H9 (cell line): ENCODE data around the gene DAPK2. TPM values are rescaled to one million over a fixed set of nuclear protein-coding genes. Genes with fewer than 3 reads are reported as not detected.

Experiments used
- DNase-seq: peaks from one replicate; pipeline ENCODE4 v3.0.0-alpha.2; 2017
- H2AFZ ChIP-seq: one replicate; pipeline ENCODE4 v1.6.1; 2013; ENCODE audit warnings: mild to moderate bottlenecking, low read length, control low read depth, moderate library complexity
- H2AK5ac ChIP-seq: 2 replicates; pipeline ENCODE4 v1.6.1; 2013; ENCODE audit warnings: low read length, control low read depth, mixed read lengths; ENCODE audit not compliant: insufficient read length
- H2BK120ac ChIP-seq: one replicate; pipeline ENCODE4 v1.6.1; 2013; ENCODE audit warnings: low read depth, mild to moderate bottlenecking, low read length, control low read depth, inconsistent platforms; ENCODE audit not compliant: poor library complexity, severe bottlenecking
- H2BK12ac ChIP-seq: 2 replicates; pipeline ENCODE4 v1.6.1; 2013; ENCODE audit warnings: low read length, control low read depth, mixed read lengths, low read depth; ENCODE audit not compliant: insufficient read length
- H2BK15ac ChIP-seq: 2 replicates; pipeline ENCODE4 v1.6.1; 2013; ENCODE audit warnings: low read depth, low read length, control low read depth
- H2BK20ac ChIP-seq: one replicate; pipeline ENCODE4 v1.6.1; 2013; ENCODE audit warnings: low read depth, mild to moderate bottlenecking, low read length, control low read depth, inconsistent platforms; ENCODE audit not compliant: poor library complexity, severe bottlenecking
- H2BK5ac ChIP-seq: 2 replicates; pipeline ENCODE4 v1.6.1; 2013; ENCODE audit warnings: low read length, control low read depth, mixed read lengths; ENCODE audit not compliant: insufficient read length
- H3K14ac ChIP-seq: 2 replicates; pipeline ENCODE4 v1.6.1; 2013; ENCODE audit warnings: low read length, control low read depth; ENCODE audit not compliant: insufficient read depth
- H3K18ac ChIP-seq: 2 replicates; pipeline ENCODE4 v1.6.1; 2013; ENCODE audit warnings: low read depth, mild to moderate bottlenecking, mixed read lengths, low read length, control low read depth; ENCODE audit not compliant: insufficient read length
- H3K23ac ChIP-seq: 2 replicates; pipeline ENCODE4 v1.6.1; 2013; ENCODE audit warnings: low read length, control low read depth, mixed read lengths, low read depth; ENCODE audit not compliant: insufficient read length
- H3K23me2 ChIP-seq: 2 replicates; pipeline ENCODE4 v1.6.1; 2013; ENCODE audit warnings: low read depth, mild to moderate bottlenecking, mixed read lengths, low read length, control low read depth; ENCODE audit not compliant: insufficient read length, poor library complexity, severe bottlenecking
- H3K27ac ChIP-seq: 2 replicates; pipeline ENCODE4 v1.5.1; 2013; ENCODE audit warnings: low read length, control low read depth, mixed read lengths, low read depth; ENCODE audit not compliant: insufficient read length
- H3K27me3 ChIP-seq: 2 replicates; pipeline ENCODE4 v1.6.1; 2013; ENCODE audit warnings: low read length, control low read depth, inconsistent platforms; ENCODE audit not compliant: insufficient read depth
- H3K4ac ChIP-seq: 2 replicates; pipeline ENCODE4 v1.6.1; 2013; ENCODE audit warnings: low read depth, mild to moderate bottlenecking, control low read depth, inconsistent platforms, low read length, moderate library complexity
- H3K4me1 ChIP-seq: 2 replicates; pipeline ENCODE4 v1.6.1; 2013; ENCODE audit warnings: low read length, control low read depth, inconsistent platforms; ENCODE audit not compliant: insufficient read depth
- H3K4me2 ChIP-seq: 2 replicates; pipeline ENCODE4 v1.6.1; 2013; ENCODE audit warnings: low read length, control low read depth, mixed read lengths; ENCODE audit not compliant: insufficient read length, insufficient read depth
- H3K56ac ChIP-seq: 2 replicates; pipeline ENCODE4 v1.6.1; 2013; ENCODE audit warnings: low read depth, mild to moderate bottlenecking, mixed read lengths, low read length, control low read depth; ENCODE audit not compliant: insufficient read length
- H3K79me1 ChIP-seq: 2 replicates; pipeline ENCODE4 v1.6.1; 2013; ENCODE audit warnings: low read depth, mild to moderate bottlenecking, moderate library complexity, low read length, control low read depth, inconsistent platforms; ENCODE audit not compliant: insufficient read depth, poor library complexity, severe bottlenecking
- H3K79me2 ChIP-seq: 2 replicates; pipeline ENCODE4 v1.6.1; 2013; ENCODE audit warnings: low read length, control low read depth, inconsistent platforms; ENCODE audit not compliant: insufficient read depth
- H3K9ac ChIP-seq: 2 replicates; pipeline ENCODE4 v1.6.1; 2013; ENCODE audit warnings: low read length, control low read depth, mixed read lengths; ENCODE audit not compliant: insufficient read length; ENCODE audit errors: extremely low read depth
- H3K9me3 ChIP-seq: one replicate; pipeline ENCODE4 v1.6.1; 2013; ENCODE audit warnings: low read depth, low read length, inconsistent platforms; ENCODE audit not compliant: control insufficient read depth
- H3T11ph ChIP-seq: one replicate; pipeline ENCODE4 v1.6.1; 2013; ENCODE audit warnings: mild to moderate bottlenecking, low read length, control low read depth, inconsistent platforms
- H4K20me1 ChIP-seq: one replicate; pipeline ENCODE4 v1.6.1; 2013; ENCODE audit not compliant: control insufficient read depth, insufficient read length, insufficient read depth
- H4K5ac ChIP-seq: 2 replicates; pipeline ENCODE4 v1.6.1; 2013; ENCODE audit warnings: low read depth, mild to moderate bottlenecking, mixed read lengths, low read length, control low read depth; ENCODE audit not compliant: insufficient read length
- H4K8ac ChIP-seq: replicated peaks from 2 replicates; pipeline ENCODE4 v1.6.1; 2013; ENCODE audit warnings: low read length, control low read depth, mixed read lengths, low read depth; ENCODE audit not compliant: insufficient read length
- H4K91ac ChIP-seq: 2 replicates; pipeline ENCODE4 v1.6.1; 2013; ENCODE audit warnings: low read depth, mild to moderate bottlenecking, moderate library complexity, mixed read lengths, low read length, control low read depth; ENCODE audit not compliant: insufficient read length
- H3K27ac Mint-ChIP-seq, 3 experiments: 2 replicates in 2 of 3; 3 replicates in 1 of 3; pipeline ENCODE4 v1.8.0; 2020 to 2021; ENCODE audit warnings: mixed read lengths in 3 of 3, mild to moderate bottlenecking in 1 of 3, moderate library complexity in 1 of 3
- H3K27me3 Mint-ChIP-seq: 2 replicates; pipeline ENCODE4 v1.8.0; 2021; ENCODE audit warnings: low read depth, mild to moderate bottlenecking, moderate library complexity, mixed read lengths
- H3K36me3 Mint-ChIP-seq, 3 experiments: 2 replicates in 2 of 3; 3 replicates in 1 of 3; pipeline ENCODE4 v1.8.0; 2020 to 2021; ENCODE audit warnings: low read depth in 3 of 3, mixed read lengths in 3 of 3; ENCODE audit not compliant: insufficient read depth in 1 of 3
- H3K4me1 Mint-ChIP-seq, 2 experiments: 2 replicates each; pipeline ENCODE4 v1.8.0; 2020; ENCODE audit warnings: mixed read lengths in 2 of 2
- H3K4me3 Mint-ChIP-seq, 2 experiments: 2 replicates in 1 of 2; 3 replicates in 1 of 2; pipeline ENCODE4 v1.8.0; 2020 to 2021; ENCODE audit warnings: mild to moderate bottlenecking in 2 of 2, mixed read lengths in 2 of 2, moderate library complexity in 1 of 2
- H3K9me3 Mint-ChIP-seq, 2 experiments: 2 replicates in 1 of 2; 3 replicates in 1 of 2; pipeline ENCODE4 v1.8.0; 2020; ENCODE audit warnings: mild to moderate bottlenecking in 2 of 2, mixed read lengths in 2 of 2, moderate library complexity in 1 of 2
- WGBS: extraction: QIAGEN DNeasy Blood & Tissue Kit; methylation state at CpG from one replicate; pipeline ENCODE4 v1.1.7; 2013; ENCODE audit warnings: missing lambda C conversion rate, low lambda C conversion rate, mixed read lengths; ENCODE audit not compliant: insufficient read length; ENCODE audit errors: extremely low coverage; 5-methylcytosine and 5-hydroxymethylcytosine counted together
- total RNA-seq: library from RNA; stranded (reverse); gene quantifications from 2 replicates; pipeline ENCODE4 v1.2.1, GENCODE V29; 2021
- TF ChIP-seq, protein P1 (sequence below): fragments of 200-600 bp; sonication (generic); conservative IDR thresholded peaks from 3 replicates; pipeline ENCODE4 v1.8.0; 2021; ENCODE audit warnings: antibody characterized with exemption, mild to moderate bottlenecking

Gene DAPK2
- total RNA-seq, 1 experiment from 2014 or later = 3.5 TPM

DNA sequence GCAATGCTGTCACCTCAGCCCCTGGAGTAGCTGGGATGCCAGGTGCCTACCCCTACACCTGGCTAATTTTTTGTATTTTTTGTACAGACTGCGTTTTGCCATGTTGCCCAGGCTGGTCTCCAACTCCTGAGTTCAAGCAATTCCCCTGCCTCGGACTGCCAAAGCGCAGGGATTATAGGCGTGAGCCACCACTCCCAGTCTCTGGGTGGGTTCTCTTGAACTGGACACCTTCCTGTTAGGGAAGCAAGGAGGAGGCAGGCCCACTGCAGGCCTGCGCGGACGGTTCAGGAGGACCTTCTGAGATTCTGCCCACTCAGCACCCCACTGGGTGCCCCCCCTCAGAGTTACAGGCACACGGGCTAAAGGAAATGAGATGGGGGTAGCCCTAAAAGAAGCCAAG lies 138.8 kb downstream of the DAPK2 start:
- no peak overlapping the region for H3K4me2 ChIP-seq
- H3K79me1 ChIP-seq = no peaks in the 10 kb centered on the region
- H3K14ac ChIP-seq = no peak overlapping the region
- no peak overlapping the region for H2BK15ac ChIP-seq
- no peaks in the 10 kb centered on the region for H3K9me3 Mint-ChIP-seq
- TF ChIP-seq, protein P1, sequence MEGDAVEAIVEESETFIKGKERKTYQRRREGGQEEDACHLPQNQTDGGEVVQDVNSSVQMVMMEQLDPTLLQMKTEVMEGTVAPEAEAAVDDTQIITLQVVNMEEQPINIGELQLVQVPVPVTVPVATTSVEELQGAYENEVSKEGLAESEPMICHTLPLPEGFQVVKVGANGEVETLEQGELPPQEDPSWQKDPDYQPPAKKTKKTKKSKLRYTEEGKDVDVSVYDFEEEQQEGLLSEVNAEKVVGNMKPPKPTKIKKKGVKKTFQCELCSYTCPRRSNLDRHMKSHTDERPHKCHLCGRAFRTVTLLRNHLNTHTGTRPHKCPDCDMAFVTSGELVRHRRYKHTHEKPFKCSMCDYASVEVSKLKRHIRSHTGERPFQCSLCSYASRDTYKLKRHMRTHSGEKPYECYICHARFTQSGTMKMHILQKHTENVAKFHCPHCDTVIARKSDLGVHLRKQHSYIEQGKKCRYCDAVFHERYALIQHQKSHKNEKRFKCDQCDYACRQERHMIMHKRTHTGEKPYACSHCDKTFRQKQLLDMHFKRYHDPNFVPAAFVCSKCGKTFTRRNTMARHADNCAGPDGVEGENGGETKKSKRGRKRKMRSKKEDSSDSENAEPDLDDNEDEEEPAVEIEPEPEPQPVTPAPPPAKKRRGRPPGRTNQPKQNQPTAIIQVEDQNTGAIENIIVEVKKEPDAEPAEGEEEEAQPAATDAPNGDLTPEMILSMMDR = no peak
- H3K27me3 Mint-ChIP-seq = no peaks in the 10 kb centered on the region
- no peak overlapping the region for H4K5ac ChIP-seq
- H3K9me3 ChIP-seq = no peaks in the 10 kb centered on the region
- no peak overlapping the region for H3K4me3 Mint-ChIP-seq
- no peak overlapping the region for H3K4ac ChIP-seq
- no peak overlapping the region for H3K9ac ChIP-seq
- no peak overlapping the region for H2BK20ac ChIP-seq
- no peak overlapping the region for H2BK120ac ChIP-seq
- H3T11ph ChIP-seq = no peak overlapping the region
- H2BK5ac ChIP-seq = no peak overlapping the region
- no peak overlapping the region for H4K8ac ChIP-seq
- no peak overlapping the region for H3K23ac ChIP-seq
- H2AFZ ChIP-seq = no peak overlapping the region
- no peak overlapping the region for H3K18ac ChIP-seq
- H2AK5ac ChIP-seq = no peak overlapping the region
- H3K23me2 ChIP-seq = no peaks in the 10 kb centered on the region
- no peak for DNase-seq
- no peaks in the 10 kb centered on the region for H3K79me2 ChIP-seq
- peaks cover 0 to 3% (median 0%) of the 10 kb centered on the region in 3 experiments; a peak in 1 of 7 replicates for H3K36me3 Mint-ChIP-seq
- no peaks in the 10 kb centered on the region for H3K4me1 ChIP-seq
- H3K27me3 ChIP-seq = no peaks in the 10 kb centered on the region
- no peak overlapping the region for H3K27ac ChIP-seq
- H2BK12ac ChIP-seq = no peak overlapping the region
- no peak overlapping the region for H4K91ac ChIP-seq
- H3K56ac ChIP-seq = no peak overlapping the region
- no peaks in the 10 kb centered on the region for H4K20me1 ChIP-seq
- no CpG with 5 or more reads among the region's 8 CpGs for WGBS
- peaks cover 20 to 30% of the 10 kb centered on the region in 2 experiments for H3K4me1 Mint-ChIP-seq
- H3K27ac Mint-ChIP-seq = no peak overlapping the region
